ENCODE measurements around the gene TRAPPC10.

TRAPPC10 gene

GRCh38 chr21:43997766-43998742, 14.1 kb upstream of the TRAPPC10 start:
- H3K36me3 ChIP-seq (ENCODE audit: control insufficient read depth, insufficient read depth, low read length) = no peaks in the 10 kb centered on the region
- no peak for DNase-seq (ENCODE audit: extremely low read depth, insufficient read length)
- H3K27me3 ChIP-seq (replicated peaks; ENCODE audit: control insufficient read depth, insufficient read depth, low read length) = peaks cover 1% of the 10 kb centered on the region
- H3K4me3 ChIP-seq (replicated peaks; ENCODE audit: low read depth, low read length) = no peak overlapping the region
- no peak for TF ChIP-seq CTCF (IDR thresholded peaks at IDR 0.05; ENCODE audit: insufficient read depth, low read length, poor library complexity, severe bottlenecking)

GRCh38 chr21:44000360-44000759, 11.7 kb upstream of the TRAPPC10 start:
- no peaks in the 10 kb centered on the region for H3K36me3 ChIP-seq (ENCODE audit: control insufficient read depth, insufficient read depth, low read length)
- TF ChIP-seq CTCF (IDR thresholded peaks at IDR 0.05; ENCODE audit: insufficient read depth, low read length, poor library complexity, severe bottlenecking) = no peak
- H3K4me3 ChIP-seq (replicated peaks; ENCODE audit: low read depth, low read length) = no peak overlapping the region
- no peak for DNase-seq (ENCODE audit: extremely low read depth, insufficient read length)
- H3K27me3 ChIP-seq (replicated peaks; ENCODE audit: control insufficient read depth, insufficient read depth, low read length) = no peaks in the 10 kb centered on the region; the same call in 1 of the 2 replicates

- Histone ChIP-seq H3K27me3 (replicated peaks; ENCODE audit: control insufficient read depth, insufficient read depth, low read length) (no peaks in the 10 kb centered on the region), H3K36me3 (ENCODE audit: control insufficient read depth, insufficient read depth, low read length) (no peaks in the 10 kb centered on the region), H3K4me3 (replicated peaks; ENCODE audit: low read depth, low read length) (no peak overlapping the region)
- no peak for TF ChIP-seq CTCF (IDR thresholded peaks at IDR 0.05; ENCODE audit: insufficient read depth, low read length, poor library complexity, severe bottlenecking)
- DNase-seq (ENCODE audit: extremely low read depth, insufficient read length) = no peak
These were observed 9.6 kb upstream of the TRAPPC10 start for GRCh38 chr21:44002511-44002910.

- TF ChIP-seq CTCF (IDR thresholded peaks at IDR 0.05; ENCODE audit: insufficient read depth, low read length, poor library complexity, severe bottlenecking) = no peak
- H3K4me3 ChIP-seq (replicated peaks; ENCODE audit: low read depth, low read length) = no peak overlapping the region
- H3K36me3 ChIP-seq (ENCODE audit: control insufficient read depth, insufficient read depth, low read length) = no peaks in the 10 kb centered on the region
- H3K27me3 ChIP-seq (replicated peaks; ENCODE audit: control insufficient read depth, insufficient read depth, low read length) = no peaks in the 10 kb centered on the region
- no peak for DNase-seq (ENCODE audit: extremely low read depth, insufficient read length)
These were observed 8.7 kb upstream of the TRAPPC10 start for GRCh38 chr21:44003307-44003966.

GRCh38 chr21:44005071-44005470, 7.0 kb upstream of the TRAPPC10 start:
- H3K27me3 ChIP-seq (replicated peaks; ENCODE audit: control insufficient read depth, insufficient read depth, low read length) = no peaks in the 10 kb centered on the region
- H3K4me3 ChIP-seq (replicated peaks; ENCODE audit: low read depth, low read length) = no peak overlapping the region
- H3K36me3 ChIP-seq (ENCODE audit: control insufficient read depth, insufficient read depth, low read length) = no peaks in the 10 kb centered on the region
- no peak for DNase-seq (ENCODE audit: extremely low read depth, insufficient read length)
- TF ChIP-seq CTCF (IDR thresholded peaks at IDR 0.05; ENCODE audit: insufficient read depth, low read length, poor library complexity, severe bottlenecking) = no peak
